GM23338 (cell line): ENCODE data around the gene NDUFS2. TPM values are rescaled to one million over a fixed set of nuclear protein-coding genes. Genes with fewer than 3 reads are reported as not detected.

Experiments
- ATAC-seq: fragments of 200-7000 bp; cut with Tn5 transposase; 3 replicates; pipeline ENCODE4 v1.9.1; 2020
- DNase-seq: peaks from one replicate; pipeline ENCODE4 v3.0.0-alpha.2; 2015; ENCODE audit warnings: low spot score
- H2AFZ ChIP-seq: fragments of 200-600 bp; sonication (generic); 2 replicates; pipeline ENCODE4 v1.8.0; 2016; ENCODE audit warnings: antibody characterized with exemption, mild to moderate bottlenecking, moderate library complexity
- H3F3A ChIP-seq: fragments of 200-600 bp; sonication (generic); replicated peaks from 2 replicates; pipeline ENCODE4 v1.8.0; 2017; ENCODE audit warnings: antibody characterized with exemption, mixed run types, low read depth
- H3K27ac ChIP-seq: fragments of 200-600 bp; sonication (generic); 2 replicates; pipeline ENCODE4 v1.6.1; 2016; ENCODE audit warnings: low read depth
- H3K27me3 ChIP-seq: fragments of 200-600 bp; sonication (generic); 2 replicates; pipeline ENCODE4 v1.8.0; 2016; ENCODE audit warnings: mild to moderate bottlenecking, mixed run types, moderate library complexity; ENCODE audit not compliant: insufficient read depth
- H3K36me3 ChIP-seq: fragments of 200-600 bp; sonication (generic); 2 replicates; pipeline ENCODE4 v1.8.0; 2016; ENCODE audit warnings: mild to moderate bottlenecking; ENCODE audit not compliant: insufficient read depth
- H3K4me1 ChIP-seq: fragments of 200-600 bp; sonication (generic); 2 replicates; pipeline ENCODE4 v1.8.0; 2016; ENCODE audit warnings: mild to moderate bottlenecking, moderate library complexity; ENCODE audit not compliant: insufficient read depth
- H3K4me2 ChIP-seq: fragments of 200-600 bp; sonication (generic); 2 replicates; pipeline ENCODE4 v1.7.1; 2017; ENCODE audit warnings: mixed run types
- H3K4me3 ChIP-seq: fragments of 200-600 bp; sonication (generic); 2 replicates; pipeline ENCODE4 v1.6.1; 2016; ENCODE audit warnings: mixed run types
- H3K79me2 ChIP-seq: fragments of 200-600 bp; sonication (generic); replicated peaks from 2 replicates; pipeline ENCODE4 v1.8.0; 2017; ENCODE audit warnings: mild to moderate bottlenecking; ENCODE audit not compliant: insufficient read depth
- H3K9me2 ChIP-seq: fragments of 200-600 bp; sonication (generic); 2 replicates; pipeline ENCODE4 v1.8.0; 2017; ENCODE audit not compliant: insufficient read depth
- H4K20me1 ChIP-seq: fragments of 200-600 bp; sonication (generic); replicated peaks from 2 replicates; pipeline ENCODE4 v1.8.0; 2017; ENCODE audit warnings: mild to moderate bottlenecking; ENCODE audit not compliant: insufficient read depth
- H3K27ac Mint-ChIP-seq: 2 replicates; pipeline ENCODE4 v1.8.0; 2020; ENCODE audit warnings: inconsistent platforms, mild to moderate bottlenecking, moderate library complexity, mixed read lengths
- H3K27me3 Mint-ChIP-seq: 3 replicates; pipeline ENCODE4 v1.8.0; 2022; ENCODE audit warnings: low read depth, mild to moderate bottlenecking, moderate library complexity, mixed read lengths, inconsistent platforms; ENCODE audit not compliant: insufficient read depth, poor library complexity
- H3K36me3 Mint-ChIP-seq: 3 replicates; pipeline ENCODE4 v1.8.0; 2021; ENCODE audit warnings: low read depth, mild to moderate bottlenecking, inconsistent platforms, moderate library complexity, mixed read lengths
- H3K4me1 Mint-ChIP-seq: 3 replicates; pipeline ENCODE4 v1.8.0; 2020; ENCODE audit warnings: mild to moderate bottlenecking, inconsistent platforms, mixed read lengths
- H3K4me3 Mint-ChIP-seq: 3 replicates; pipeline ENCODE4 v1.8.0; 2021; ENCODE audit warnings: moderate library complexity, mild to moderate bottlenecking, inconsistent platforms, mixed read lengths
- H3K9me3 Mint-ChIP-seq: 3 replicates; pipeline ENCODE4 v1.8.0; 2020; ENCODE audit warnings: moderate library complexity, mild to moderate bottlenecking, inconsistent platforms, mixed read lengths
- CREB1 ChIP-seq: fragments of 250-450 bp; sonication (Bioruptor Pico); IDR thresholded peaks from 2 replicates; pipeline ENCODE4 v1.5.0; 2020; ENCODE audit warnings: low read depth, mild to moderate bottlenecking, moderate library complexity
- EZH2 ChIP-seq: fragments of 200-600 bp; sonication (generic); IDR thresholded peaks from one replicate; pipeline ENCODE4 v1.8.0; 2017; ENCODE audit warnings: antibody characterized with exemption, mild to moderate bottlenecking, low read depth; ENCODE audit not compliant: unreplicated experiment
- EZH2phosphoT487 ChIP-seq: fragments of 200-600 bp; sonication (generic); IDR thresholded peaks from one replicate; pipeline ENCODE4 v1.8.1; 2018; ENCODE audit warnings: antibody characterized with exemption; ENCODE audit not compliant: unreplicated experiment
- JUNB ChIP-seq: IDR thresholded peaks from one replicate; pipeline ENCODE4 v1.6.1; 2016; ENCODE audit warnings: antibody characterized with exemption; ENCODE audit not compliant: unreplicated experiment
- NANOG ChIP-seq: IDR thresholded peaks from 2 replicates; pipeline ENCODE4 v1.6.1; 2016; ENCODE audit warnings: antibody characterized with exemption, borderline replicate concordance
- POLR2AphosphoS5 ChIP-seq: IDR thresholded peaks from 2 replicates; pipeline ENCODE4 v1.6.1; 2016; ENCODE audit warnings: antibody characterized with exemption, low read depth
- STAT1 ChIP-seq: IDR thresholded peaks from one replicate; pipeline ENCODE4 v1.6.1; 2016; ENCODE audit warnings: antibody characterized with exemption; ENCODE audit not compliant: unreplicated experiment
- ZNF114 ChIP-seq: fragments of 250-450 bp; sonication (Bioruptor Pico); IDR thresholded peaks from 2 replicates; pipeline ENCODE4 v1.5.0; 2020; ENCODE audit warnings: mild to moderate bottlenecking, moderate library complexity
- ZNF331 ChIP-seq: fragments of 250-450 bp; sonication (Bioruptor Pico); IDR thresholded peaks from 2 replicates; pipeline ENCODE4 v1.5.0; 2020; ENCODE audit warnings: low read depth, mild to moderate bottlenecking, moderate library complexity
- polyA plus RNA-seq: library from polyadenylated mRNA; unstranded; fragments of >200 nt; fragmentation: Nextera tagmentation; extraction: Ambion mirVana; gene quantifications from 2 replicates; pipeline ENCODE4 v1.2.1, GENCODE V29; 2016
- total RNA-seq: library from RNA; depleted of rRNA; stranded (reverse); fragments of >200 nt; shearing (Covaris generic); gene quantifications from 2 replicates; pipeline ENCODE4 v1.2.3, GENCODE V29; 2014
- TF ChIP-seq, protein P1 (sequence below): fragments of 250-450 bp; sonication (Bioruptor Pico); IDR thresholded peaks from 2 replicates; pipeline ENCODE4 v1.5.0; 2020; ENCODE audit warnings: mild to moderate bottlenecking, moderate library complexity
- TF ChIP-seq, protein P2 (sequence below): IDR thresholded peaks from 2 replicates; pipeline ENCODE4 v1.6.1; 2016; ENCODE audit warnings: antibody characterized with exemption
- TF ChIP-seq, protein P3 (sequence below), 2 experiments: fragments of 200-600 bp in 1 of 2; sonication (generic) in 1 of 2; conservative IDR thresholded peaks; 2 replicates each; pipeline versions ENCODE4 v1.5.1 to v1.6.1; 2016 to 2017; ENCODE audit warnings: antibody characterized with exemption in 2 of 2, low read depth in 2 of 2, mild to moderate bottlenecking in 2 of 2, moderate library complexity in 1 of 2
- TF ChIP-seq, protein P4 (sequence below): IDR thresholded peaks from one replicate; pipeline ENCODE4 v1.6.1; 2018; ENCODE audit warnings: antibody characterized with exemption; ENCODE audit not compliant: unreplicated experiment

Gene NDUFS2
- total and polyA plus RNA-seq, 2 experiments from 2014 or later = 56.7 to 131 TPM

DNA sequence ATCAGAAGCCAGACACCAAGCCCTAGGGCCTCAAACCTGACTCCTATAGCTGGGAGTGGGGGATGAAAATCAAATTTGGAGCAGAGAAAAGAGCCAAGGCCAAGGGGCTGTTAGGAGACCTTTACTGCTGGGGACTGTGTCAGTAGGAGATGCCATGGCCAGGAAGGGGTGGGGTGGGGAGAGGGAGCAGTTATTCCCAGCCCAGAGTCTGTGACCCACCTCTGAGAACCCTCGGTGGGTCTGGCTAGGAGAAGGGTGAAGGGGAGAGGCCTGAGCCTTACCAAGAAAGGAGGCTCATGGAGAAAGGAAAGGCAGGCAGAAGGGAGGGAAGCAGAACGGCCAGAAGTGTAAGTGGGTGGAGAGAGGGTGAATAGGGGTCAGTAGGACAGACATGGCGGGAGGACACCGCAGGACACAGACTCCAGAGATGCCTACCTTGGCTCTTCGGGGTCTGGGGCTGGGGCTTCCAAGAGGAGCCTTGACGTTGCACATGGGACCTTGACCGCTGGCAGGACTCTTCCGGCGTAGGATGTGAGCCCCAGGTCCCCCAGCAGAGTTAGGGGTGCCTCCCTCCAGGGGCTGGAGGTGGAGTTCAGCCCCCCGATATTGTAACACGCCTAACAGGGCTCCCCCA is 4.5 kb upstream of the NDUFS2 start:
- Histone ChIP-seq H3K9me2 (no peaks in the 10 kb centered on the region), H3K79me2 (peaks cover 3% of the 10 kb centered on the region), H2AFZ (peak overlapping the region; percentile 69; the same call in 1 of the 2 replicates), H3K27ac (no peak overlapping the region), H3F3A (peaks cover 14% of the 10 kb centered on the region; the same call in 1 of the 2 replicates), H4K20me1 (no peaks in the 10 kb centered on the region), H3K4me1 (peaks cover 56% of the 10 kb centered on the region), H3K36me3 (no peaks in the 10 kb centered on the region), H3K4me3 (peak overlapping the region; percentile 52), H3K27me3 (no peaks in the 10 kb centered on the region), H3K4me2 (peak overlapping the region; percentile 75)
- peak overlapping the region; percentile 80 for H3K27ac Mint-ChIP-seq
- H3K9me3 Mint-ChIP-seq = no peaks in the 10 kb centered on the region; the same call in 2 of the 3 replicates
- peaks cover 17% of the 10 kb centered on the region for H3K27me3 Mint-ChIP-seq
- ATAC-seq (no peak), DNase-seq (no peak)
- no peak for TF ChIP-seq JUNB
- TF ChIP-seq POLR2AphosphoS5 = no peak
- TF ChIP-seq, protein P1, sequence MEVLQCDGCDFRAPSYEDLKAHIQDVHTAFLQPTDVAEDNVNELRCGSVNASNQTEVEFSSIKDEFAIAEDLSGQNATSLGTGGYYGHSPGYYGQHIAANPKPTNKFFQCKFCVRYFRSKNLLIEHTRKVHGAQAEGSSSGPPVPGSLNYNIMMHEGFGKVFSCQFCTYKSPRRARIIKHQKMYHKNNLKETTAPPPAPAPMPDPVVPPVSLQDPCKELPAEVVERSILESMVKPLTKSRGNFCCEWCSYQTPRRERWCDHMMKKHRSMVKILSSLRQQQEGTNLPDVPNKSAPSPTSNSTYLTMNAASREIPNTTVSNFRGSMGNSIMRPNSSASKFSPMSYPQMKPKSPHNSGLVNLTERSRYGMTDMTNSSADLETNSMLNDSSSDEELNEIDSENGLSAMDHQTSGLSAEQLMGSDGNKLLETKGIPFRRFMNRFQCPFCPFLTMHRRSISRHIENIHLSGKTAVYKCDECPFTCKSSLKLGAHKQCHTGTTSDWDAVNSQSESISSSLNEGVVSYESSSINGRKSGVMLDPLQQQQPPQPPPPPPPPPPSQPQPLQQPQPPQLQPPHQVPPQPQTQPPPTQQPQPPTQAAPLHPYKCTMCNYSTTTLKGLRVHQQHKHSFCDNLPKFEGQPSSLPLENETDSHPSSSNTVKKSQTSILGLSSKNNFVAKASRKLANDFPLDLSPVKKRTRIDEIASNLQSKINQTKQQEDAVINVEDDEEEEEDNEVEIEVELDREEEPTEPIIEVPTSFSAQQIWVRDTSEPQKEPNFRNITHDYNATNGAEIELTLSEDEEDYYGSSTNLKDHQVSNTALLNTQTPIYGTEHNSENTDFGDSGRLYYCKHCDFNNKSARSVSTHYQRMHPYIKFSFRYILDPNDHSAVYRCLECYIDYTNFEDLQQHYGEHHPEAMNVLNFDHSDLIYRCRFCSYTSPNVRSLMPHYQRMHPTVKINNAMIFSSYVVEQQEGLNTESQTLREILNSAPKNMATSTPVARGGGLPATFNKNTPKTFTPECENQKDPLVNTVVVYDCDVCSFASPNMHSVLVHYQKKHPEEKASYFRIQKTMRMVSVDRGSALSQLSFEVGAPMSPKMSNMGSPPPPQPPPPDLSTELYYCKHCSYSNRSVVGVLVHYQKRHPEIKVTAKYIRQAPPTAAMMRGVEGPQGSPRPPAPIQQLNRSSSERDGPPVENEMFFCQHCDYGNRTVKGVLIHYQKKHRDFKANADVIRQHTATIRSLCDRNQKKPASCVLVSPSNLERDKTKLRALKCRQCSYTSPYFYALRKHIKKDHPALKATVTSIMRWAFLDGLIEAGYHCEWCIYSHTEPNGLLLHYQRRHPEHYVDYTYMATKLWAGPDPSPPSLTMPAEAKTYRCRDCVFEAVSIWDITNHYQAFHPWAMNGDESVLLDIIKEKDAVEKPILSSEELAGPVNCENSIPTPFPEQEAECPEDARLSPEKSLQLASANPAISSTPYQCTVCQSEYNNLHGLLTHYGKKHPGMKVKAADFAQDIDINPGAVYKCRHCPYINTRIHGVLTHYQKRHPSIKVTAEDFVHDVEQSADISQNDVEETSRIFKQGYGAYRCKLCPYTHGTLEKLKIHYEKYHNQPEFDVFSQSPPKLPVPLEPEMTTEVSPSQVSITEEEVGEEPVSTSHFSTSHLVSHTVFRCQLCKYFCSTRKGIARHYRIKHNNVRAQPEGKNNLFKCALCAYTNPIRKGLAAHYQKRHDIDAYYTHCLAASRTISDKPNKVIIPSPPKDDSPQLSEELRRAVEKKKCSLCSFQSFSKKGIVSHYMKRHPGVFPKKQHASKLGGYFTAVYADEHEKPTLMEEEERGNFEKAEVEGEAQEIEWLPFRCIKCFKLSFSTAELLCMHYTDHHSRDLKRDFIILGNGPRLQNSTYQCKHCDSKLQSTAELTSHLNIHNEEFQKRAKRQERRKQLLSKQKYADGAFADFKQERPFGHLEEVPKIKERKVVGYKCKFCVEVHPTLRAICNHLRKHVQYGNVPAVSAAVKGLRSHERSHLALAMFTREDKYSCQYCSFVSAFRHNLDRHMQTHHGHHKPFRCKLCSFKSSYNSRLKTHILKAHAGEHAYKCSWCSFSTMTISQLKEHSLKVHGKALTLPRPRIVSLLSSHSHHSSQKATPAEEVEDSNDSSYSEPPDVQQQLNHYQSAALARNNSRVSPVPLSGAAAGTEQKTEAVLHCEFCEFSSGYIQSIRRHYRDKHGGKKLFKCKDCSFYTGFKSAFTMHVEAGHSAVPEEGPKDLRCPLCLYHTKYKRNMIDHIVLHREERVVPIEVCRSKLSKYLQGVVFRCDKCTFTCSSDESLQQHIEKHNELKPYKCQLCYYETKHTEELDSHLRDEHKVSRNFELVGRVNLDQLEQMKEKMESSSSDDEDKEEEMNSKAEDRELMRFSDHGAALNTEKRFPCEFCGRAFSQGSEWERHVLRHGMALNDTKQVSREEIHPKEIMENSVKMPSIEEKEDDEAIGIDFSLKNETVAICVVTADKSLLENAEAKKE (CRISPR knock-in tag) = no peak
- no peak for TF ChIP-seq ZNF114
- TF ChIP-seq CREB1 (CRISPR knock-in tag) = no peak
- TF ChIP-seq, protein P2, sequence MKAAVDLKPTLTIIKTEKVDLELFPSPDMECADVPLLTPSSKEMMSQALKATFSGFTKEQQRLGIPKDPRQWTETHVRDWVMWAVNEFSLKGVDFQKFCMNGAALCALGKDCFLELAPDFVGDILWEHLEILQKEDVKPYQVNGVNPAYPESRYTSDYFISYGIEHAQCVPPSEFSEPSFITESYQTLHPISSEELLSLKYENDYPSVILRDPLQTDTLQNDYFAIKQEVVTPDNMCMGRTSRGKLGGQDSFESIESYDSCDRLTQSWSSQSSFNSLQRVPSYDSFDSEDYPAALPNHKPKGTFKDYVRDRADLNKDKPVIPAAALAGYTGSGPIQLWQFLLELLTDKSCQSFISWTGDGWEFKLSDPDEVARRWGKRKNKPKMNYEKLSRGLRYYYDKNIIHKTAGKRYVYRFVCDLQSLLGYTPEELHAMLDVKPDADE = no peak
- no peak for TF ChIP-seq EZH2phosphoT487
- TF ChIP-seq EZH2 = no peak
- no peak for TF ChIP-seq STAT1
- no peak for TF ChIP-seq NANOG
- TF ChIP-seq ZNF331 (CRISPR knock-in tag) = no peak
- TF ChIP-seq, protein P3, sequence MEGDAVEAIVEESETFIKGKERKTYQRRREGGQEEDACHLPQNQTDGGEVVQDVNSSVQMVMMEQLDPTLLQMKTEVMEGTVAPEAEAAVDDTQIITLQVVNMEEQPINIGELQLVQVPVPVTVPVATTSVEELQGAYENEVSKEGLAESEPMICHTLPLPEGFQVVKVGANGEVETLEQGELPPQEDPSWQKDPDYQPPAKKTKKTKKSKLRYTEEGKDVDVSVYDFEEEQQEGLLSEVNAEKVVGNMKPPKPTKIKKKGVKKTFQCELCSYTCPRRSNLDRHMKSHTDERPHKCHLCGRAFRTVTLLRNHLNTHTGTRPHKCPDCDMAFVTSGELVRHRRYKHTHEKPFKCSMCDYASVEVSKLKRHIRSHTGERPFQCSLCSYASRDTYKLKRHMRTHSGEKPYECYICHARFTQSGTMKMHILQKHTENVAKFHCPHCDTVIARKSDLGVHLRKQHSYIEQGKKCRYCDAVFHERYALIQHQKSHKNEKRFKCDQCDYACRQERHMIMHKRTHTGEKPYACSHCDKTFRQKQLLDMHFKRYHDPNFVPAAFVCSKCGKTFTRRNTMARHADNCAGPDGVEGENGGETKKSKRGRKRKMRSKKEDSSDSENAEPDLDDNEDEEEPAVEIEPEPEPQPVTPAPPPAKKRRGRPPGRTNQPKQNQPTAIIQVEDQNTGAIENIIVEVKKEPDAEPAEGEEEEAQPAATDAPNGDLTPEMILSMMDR (conservative IDR thresholded peaks at IDR 0.05; ENCODE audit: low read depth in 2 of 2) = no peak
- TF ChIP-seq, protein P4, sequence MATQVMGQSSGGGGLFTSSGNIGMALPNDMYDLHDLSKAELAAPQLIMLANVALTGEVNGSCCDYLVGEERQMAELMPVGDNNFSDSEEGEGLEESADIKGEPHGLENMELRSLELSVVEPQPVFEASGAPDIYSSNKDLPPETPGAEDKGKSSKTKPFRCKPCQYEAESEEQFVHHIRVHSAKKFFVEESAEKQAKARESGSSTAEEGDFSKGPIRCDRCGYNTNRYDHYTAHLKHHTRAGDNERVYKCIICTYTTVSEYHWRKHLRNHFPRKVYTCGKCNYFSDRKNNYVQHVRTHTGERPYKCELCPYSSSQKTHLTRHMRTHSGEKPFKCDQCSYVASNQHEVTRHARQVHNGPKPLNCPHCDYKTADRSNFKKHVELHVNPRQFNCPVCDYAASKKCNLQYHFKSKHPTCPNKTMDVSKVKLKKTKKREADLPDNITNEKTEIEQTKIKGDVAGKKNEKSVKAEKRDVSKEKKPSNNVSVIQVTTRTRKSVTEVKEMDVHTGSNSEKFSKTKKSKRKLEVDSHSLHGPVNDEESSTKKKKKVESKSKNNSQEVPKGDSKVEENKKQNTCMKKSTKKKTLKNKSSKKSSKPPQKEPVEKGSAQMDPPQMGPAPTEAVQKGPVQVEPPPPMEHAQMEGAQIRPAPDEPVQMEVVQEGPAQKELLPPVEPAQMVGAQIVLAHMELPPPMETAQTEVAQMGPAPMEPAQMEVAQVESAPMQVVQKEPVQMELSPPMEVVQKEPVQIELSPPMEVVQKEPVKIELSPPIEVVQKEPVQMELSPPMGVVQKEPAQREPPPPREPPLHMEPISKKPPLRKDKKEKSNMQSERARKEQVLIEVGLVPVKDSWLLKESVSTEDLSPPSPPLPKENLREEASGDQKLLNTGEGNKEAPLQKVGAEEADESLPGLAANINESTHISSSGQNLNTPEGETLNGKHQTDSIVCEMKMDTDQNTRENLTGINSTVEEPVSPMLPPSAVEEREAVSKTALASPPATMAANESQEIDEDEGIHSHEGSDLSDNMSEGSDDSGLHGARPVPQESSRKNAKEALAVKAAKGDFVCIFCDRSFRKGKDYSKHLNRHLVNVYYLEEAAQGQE = no peak
- peaks cover 61% of the 10 kb centered on the region for H3K4me1 Mint-ChIP-seq
- H3K36me3 Mint-ChIP-seq = peaks cover 5% of the 10 kb centered on the region
- H3K4me3 Mint-ChIP-seq = peak overlapping the region; percentile 59
